Karpas-422 (cell line): ENCODE results near the gene GPC6. TPM values are rescaled to one million over a fixed set of nuclear protein-coding genes. Genes with fewer than 3 reads are reported as not detected.

Experiments
- DNase-seq: peaks from one replicate; pipeline ENCODE4 v3.0.0-alpha.2; 2015
- H2AFZ ChIP-seq: fragments of 200-600 bp; sonication (generic); 2 replicates; pipeline ENCODE4 v1.6.1; 2014; ENCODE audit warnings: antibody characterized with exemption, low read length, mixed read lengths
- H3K27ac ChIP-seq: fragments of 200-600 bp; sonication (generic); 2 replicates; pipeline ENCODE4 v1.5.1; 2014; ENCODE audit warnings: mild to moderate bottlenecking, low read length, moderate library complexity
- H3K27me3 ChIP-seq: fragments of 200-600 bp; sonication (generic); 2 replicates; pipeline ENCODE4 v1.6.1; 2014; ENCODE audit warnings: low read length, mixed read lengths
- H3K36me3 ChIP-seq: fragments of 200-600 bp; sonication (generic); 2 replicates; pipeline ENCODE4 v1.6.1; 2014; ENCODE audit warnings: low read length, mixed read lengths; ENCODE audit not compliant: insufficient read depth
- H3K4me1 ChIP-seq: fragments of 200-600 bp; sonication (generic); 2 replicates; pipeline ENCODE4 v1.6.1; 2014; ENCODE audit warnings: mild to moderate bottlenecking, low read length, mixed read lengths
- H3K4me2 ChIP-seq: fragments of 200-600 bp; sonication (generic); 2 replicates; pipeline ENCODE4 v1.6.1; 2014; ENCODE audit warnings: low read length, low read depth, mild to moderate bottlenecking; ENCODE audit not compliant: poor library complexity, severe bottlenecking
- H3K4me3 ChIP-seq: fragments of 200-600 bp; sonication (generic); 2 replicates; pipeline ENCODE4 v1.5.1; 2014; ENCODE audit warnings: mild to moderate bottlenecking, antibody characterized with exemption, low read length, mixed read lengths
- H3K79me2 ChIP-seq: fragments of 200-600 bp; sonication (generic); 2 replicates; pipeline ENCODE4 v1.6.1; 2014; ENCODE audit warnings: mild to moderate bottlenecking, low read length, mixed read lengths
- H3K9ac ChIP-seq: fragments of 200-600 bp; sonication (generic); 2 replicates; pipeline ENCODE4 v1.6.0; 2014; ENCODE audit warnings: low read length
- H3K9me2 ChIP-seq: fragments of 200-600 bp; sonication (generic), shearing (Covaris generic); replicated peaks from 2 replicates; pipeline ENCODE4 v1.6.0; 2014; ENCODE audit warnings: mild to moderate bottlenecking, low read length, moderate library complexity; ENCODE audit not compliant: insufficient read depth
- H3K9me3 ChIP-seq: fragments of 300-700, 200-600 bp; sonication (generic); 2 replicates; pipeline ENCODE4 v1.6.1; 2014; ENCODE audit warnings: low read length, mixed read lengths
- H4K20me1 ChIP-seq: fragments of 200-600 bp; sonication (generic); 2 replicates; pipeline ENCODE4 v1.6.1; 2014; ENCODE audit warnings: mild to moderate bottlenecking, antibody characterized with exemption, low read length, low read depth; ENCODE audit not compliant: insufficient read depth
- total RNA-seq: library from RNA; depleted of rRNA; stranded (reverse); fragments of >200 nt; shearing (Covaris generic); gene quantifications from 2 replicates; pipeline ENCODE4 v1.2.3, GENCODE V29; 2014; ENCODE audit warnings: low replicate concordance

The GPC6 gene
- total RNA-seq, 1 experiment from 2014 or later, result not detected

DNA sequence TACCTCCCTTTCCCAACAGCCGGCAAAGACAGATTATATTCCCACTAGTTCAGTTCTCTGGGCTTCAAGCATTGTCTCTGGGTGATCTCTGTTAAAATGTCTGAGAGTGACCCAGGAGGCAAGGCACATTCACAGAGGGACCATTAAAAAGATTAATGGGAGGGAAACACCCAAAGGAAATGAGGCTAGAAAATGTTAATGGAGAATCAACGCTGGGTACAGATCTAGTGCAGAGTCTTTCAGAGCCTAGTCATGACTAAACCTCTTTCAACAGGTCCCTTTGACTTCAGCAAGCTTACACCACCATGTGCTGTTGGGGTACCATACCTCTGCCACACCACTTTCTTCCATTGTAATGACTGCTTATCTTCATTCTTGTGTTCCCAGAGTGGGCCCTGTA lies 894.3 kb downstream of the GPC6 start:
- H3K4me2 ChIP-seq, result no peak overlapping the region
- H3K36me3 ChIP-seq, result no peaks in the 10 kb centered on the region
- DNase-seq, result no peak
- no peaks in the 10 kb centered on the region for H3K27me3 ChIP-seq
- H3K9me3 ChIP-seq, result no peaks in the 10 kb centered on the region; the same call in 1 of the 2 replicates
- H2AFZ ChIP-seq, result no peak overlapping the region
- no peaks in the 10 kb centered on the region for H4K20me1 ChIP-seq
- H3K4me3 ChIP-seq, result no peak overlapping the region
- H3K27ac ChIP-seq, result no peak overlapping the region
- no peak overlapping the region for H3K9ac ChIP-seq
- H3K4me1 ChIP-seq, result no peaks in the 10 kb centered on the region
- H3K79me2 ChIP-seq, result no peaks in the 10 kb centered on the region
- H3K9me2 ChIP-seq, result no peaks in the 10 kb centered on the region

DNA sequence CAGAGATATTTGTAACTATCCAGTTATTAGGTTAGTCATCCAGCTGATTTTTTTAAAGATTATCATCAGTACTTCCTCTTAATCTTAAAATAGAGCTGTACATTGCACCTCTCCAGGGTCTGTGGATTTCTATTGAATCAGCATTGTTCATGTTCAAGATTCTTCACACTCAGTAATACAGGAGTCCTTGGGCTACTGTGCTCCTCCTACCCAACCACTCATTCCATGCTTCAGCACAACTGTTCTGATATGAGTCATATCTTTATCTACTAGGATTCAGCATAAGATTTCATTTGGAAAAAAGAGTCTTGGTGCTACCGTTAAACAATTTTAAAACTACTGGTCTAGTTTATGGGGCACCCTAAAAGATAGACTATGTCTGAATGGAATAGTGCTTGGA lies 895.1 kb downstream of the GPC6 start:
- no peak overlapping the region for H3K9ac ChIP-seq
- no peak overlapping the region for H3K27ac ChIP-seq
- H3K4me3 ChIP-seq, result no peak overlapping the region
- DNase-seq, result no peak
- no peak overlapping the region for H3K4me2 ChIP-seq
- no peaks in the 10 kb centered on the region for H3K4me1 ChIP-seq
- no peaks in the 10 kb centered on the region for H3K9me3 ChIP-seq
- no peak overlapping the region for H2AFZ ChIP-seq
- H3K9me2 ChIP-seq, result no peaks in the 10 kb centered on the region
- H4K20me1 ChIP-seq, result no peaks in the 10 kb centered on the region
- H3K27me3 ChIP-seq, result no peaks in the 10 kb centered on the region
- no peaks in the 10 kb centered on the region for H3K36me3 ChIP-seq
- H3K79me2 ChIP-seq, result no peaks in the 10 kb centered on the region

GRCh38 chr13:94122300-94122915 lies 895.8 kb downstream of the GPC6 start:
- Histone ChIP-seq H3K4me1 (no peaks in the 10 kb centered on the region), H3K27ac (no peak overlapping the region), H3K9ac (no peak overlapping the region), H3K4me3 (no peak overlapping the region), H3K36me3 (no peaks in the 10 kb centered on the region), H2AFZ (no peak overlapping the region), H4K20me1 (no peaks in the 10 kb centered on the region), H3K4me2 (no peak overlapping the region), H3K79me2 (no peaks in the 10 kb centered on the region), H3K27me3 (no peaks in the 10 kb centered on the region), H3K9me2 (no peaks in the 10 kb centered on the region), H3K9me3 (no peaks in the 10 kb centered on the region)
- no peak for DNase-seq

DNA sequence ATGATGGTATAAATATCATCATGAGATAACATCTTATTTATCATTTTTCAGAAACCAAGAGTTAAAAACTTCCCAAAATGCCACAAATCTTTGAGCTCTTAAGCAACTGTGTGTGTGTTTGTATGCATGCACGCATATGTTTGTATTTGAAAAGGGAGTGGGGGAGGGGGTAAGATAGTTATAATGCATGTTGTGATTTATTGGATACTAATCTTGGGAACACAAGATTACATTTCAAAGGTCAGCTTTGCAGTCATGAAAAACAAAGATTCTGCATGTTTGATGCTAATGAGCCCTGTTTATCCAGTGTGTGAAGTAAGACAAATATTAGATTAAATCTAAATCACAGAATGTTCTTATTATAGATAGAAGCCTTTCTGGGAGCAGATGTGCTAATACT lies 897.0 kb downstream of the GPC6 start:
- H3K4me2 ChIP-seq, result no peak overlapping the region
- no peak overlapping the region for H2AFZ ChIP-seq
- no peaks in the 10 kb centered on the region for H3K79me2 ChIP-seq
- no peak for DNase-seq
- H3K9me2 ChIP-seq, result no peaks in the 10 kb centered on the region; the same call in 1 of the 2 replicates
- H3K27ac ChIP-seq, result no peak overlapping the region
- no peak overlapping the region for H3K9ac ChIP-seq
- H3K4me3 ChIP-seq, result no peak overlapping the region
- H3K27me3 ChIP-seq, result no peaks in the 10 kb centered on the region
- no peaks in the 10 kb centered on the region for H3K9me3 ChIP-seq
- no peaks in the 10 kb centered on the region for H3K4me1 ChIP-seq
- H3K36me3 ChIP-seq, result no peaks in the 10 kb centered on the region
- H4K20me1 ChIP-seq, result no peaks in the 10 kb centered on the region

- H3K9me3 ChIP-seq, result no peaks in the 10 kb centered on the region
- H3K9ac ChIP-seq, result no peak overlapping the region
Measured at GRCh38 chr13:94128430-94128829, 901.8 kb downstream of the GPC6 start.

GRCh38 chr13:94129490-94129894 lies 902.9 kb downstream of the GPC6 start:
- no peak overlapping the region for H3K4me3 ChIP-seq

More at GRCh38 chr13:94128430-94128829, 901.8 kb downstream of the GPC6 start:
- no peak overlapping the region for H2AFZ ChIP-seq
- H3K9me2 ChIP-seq, result peaks cover 3% of the 10 kb centered on the region; the same call in 1 of the 2 replicates
- H3K27ac ChIP-seq, result no peak overlapping the region
- no peaks in the 10 kb centered on the region for H3K79me2 ChIP-seq
- H3K4me2 ChIP-seq, result no peak overlapping the region
- no peak overlapping the region for H3K4me3 ChIP-seq
- no peaks in the 10 kb centered on the region for H4K20me1 ChIP-seq
- no peak for DNase-seq
- no peaks in the 10 kb centered on the region for H3K27me3 ChIP-seq
- H3K36me3 ChIP-seq, result no peaks in the 10 kb centered on the region
- H3K4me1 ChIP-seq, result no peaks in the 10 kb centered on the region

DNA sequence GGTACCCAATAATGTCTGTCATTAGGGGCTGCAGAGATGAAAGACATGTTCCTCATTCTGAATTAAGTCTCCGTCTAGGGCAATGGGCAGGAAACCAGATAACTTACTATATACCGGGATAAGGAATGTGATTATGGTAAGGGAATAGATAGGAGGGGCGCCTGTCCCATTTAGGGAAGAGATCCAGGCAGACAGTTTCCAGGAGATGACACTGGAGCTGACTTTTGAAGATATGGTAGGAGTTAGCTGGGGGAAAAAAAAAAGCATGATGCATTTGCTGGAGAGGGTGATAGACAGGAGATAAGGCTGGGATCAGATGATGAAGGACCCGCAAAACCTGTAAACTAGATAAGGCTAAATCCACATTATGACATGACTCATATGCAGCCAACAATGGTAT lies 912.2 kb downstream of the GPC6 start:
- Histone ChIP-seq H3K4me2 (no peak overlapping the region), H3K4me3 (no peak overlapping the region), H3K27ac (no peak overlapping the region), H3K9me2 (no peaks in the 10 kb centered on the region), H3K9me3 (no peaks in the 10 kb centered on the region), H2AFZ (no peak overlapping the region), H4K20me1 (no peaks in the 10 kb centered on the region), H3K79me2 (no peaks in the 10 kb centered on the region), H3K36me3 (no peaks in the 10 kb centered on the region), H3K9ac (no peak overlapping the region), H3K27me3 (no peaks in the 10 kb centered on the region), H3K4me1 (no peaks in the 10 kb centered on the region)
- DNase-seq, result no peak

More at GRCh38 chr13:94129490-94129894, 902.9 kb downstream of the GPC6 start:
- Histone ChIP-seq H3K9me3 (no peaks in the 10 kb centered on the region), H3K4me1 (no peaks in the 10 kb centered on the region), H3K9ac (no peak overlapping the region), H4K20me1 (no peaks in the 10 kb centered on the region), H3K27ac (no peak overlapping the region), H3K9me2 (peaks cover 3% of the 10 kb centered on the region; the same call in 1 of the 2 replicates), H3K79me2 (no peaks in the 10 kb centered on the region), H3K36me3 (no peaks in the 10 kb centered on the region), H2AFZ (no peak overlapping the region), H3K4me2 (no peak overlapping the region), H3K27me3 (no peaks in the 10 kb centered on the region)
- DNase-seq, result no peak

- Histone ChIP-seq H3K27me3 (no peaks in the 10 kb centered on the region), H2AFZ (no peak overlapping the region), H3K9ac (no peak overlapping the region), H3K4me3 (no peak overlapping the region), H4K20me1 (no peaks in the 10 kb centered on the region), H3K9me2 (no peaks in the 10 kb centered on the region), H3K4me1 (no peaks in the 10 kb centered on the region), H3K4me2 (no peak overlapping the region), H3K27ac (no peak overlapping the region), H3K9me3 (no peaks in the 10 kb centered on the region), H3K79me2 (no peaks in the 10 kb centered on the region), H3K36me3 (no peaks in the 10 kb centered on the region)
- no peak for DNase-seq
Measured at GRCh38 chr13:94139393-94139995, 912.9 kb downstream of the GPC6 start.
